ENCODE results near the gene RNF182. TPM values are rescaled to one million over a fixed set of nuclear protein-coding genes. Genes with fewer than 3 reads are reported as not detected.
"Not testable (repeated sequence)": the region's sequence is repeated elsewhere in the genome, so short reads cannot be mapped to it uniquely, and the experiment has no call there.

The RNF182 gene
- total and polyA plus RNA-seq, 8 donors, result 2.5 to 6.9 (median 5.4) TPM

DNA sequence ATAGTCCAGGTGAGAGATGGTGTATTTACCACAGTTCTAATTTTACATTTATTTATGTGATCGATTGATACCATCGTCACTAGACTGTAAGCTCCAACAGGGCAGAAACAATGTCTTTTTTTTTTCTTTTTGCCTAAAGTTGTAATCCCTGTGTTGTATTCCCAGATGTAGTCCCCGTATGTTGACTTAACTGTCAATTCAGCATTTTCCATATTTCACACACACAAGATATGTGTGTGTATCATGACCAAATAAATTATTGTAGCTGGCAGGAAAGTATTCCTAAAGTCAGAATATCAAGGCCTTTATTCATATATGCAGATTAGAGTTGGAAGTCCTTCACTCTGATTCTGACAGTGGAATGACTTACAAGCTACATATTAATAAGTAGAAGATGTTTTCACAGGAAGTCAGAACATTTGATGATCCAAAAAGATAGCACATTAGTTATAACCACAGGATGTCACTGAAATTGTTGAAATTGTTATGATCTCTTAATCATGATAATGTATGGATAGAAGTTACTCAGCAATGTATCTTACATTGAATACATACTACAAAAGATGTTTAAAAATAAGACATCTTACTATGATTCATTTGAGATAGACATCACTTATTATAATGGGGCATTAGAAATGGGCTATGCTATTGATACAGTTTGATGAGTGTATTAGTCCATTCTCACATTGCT, 10.6 kb downstream of the RNF182 start:
- Histone ChIP-seq H3K27me3 (peaks cover 0 to 18% of the 10 kb centered on the region in 2 donors), H3K9me3 (no peaks in the 10 kb centered on the region), H3K4me1 (no peaks in the 10 kb centered on the region), H3K4me3 (no peak overlapping the region), H3K27ac (no peak overlapping the region), H3K36me3 (no peaks in the 10 kb centered on the region)
- ATAC-seq (no peak), DNase-seq (no peak)
- intact Hi-C loops (cut with DNase I), result no loop called here
- TF ChIP-seq, protein P1, sequence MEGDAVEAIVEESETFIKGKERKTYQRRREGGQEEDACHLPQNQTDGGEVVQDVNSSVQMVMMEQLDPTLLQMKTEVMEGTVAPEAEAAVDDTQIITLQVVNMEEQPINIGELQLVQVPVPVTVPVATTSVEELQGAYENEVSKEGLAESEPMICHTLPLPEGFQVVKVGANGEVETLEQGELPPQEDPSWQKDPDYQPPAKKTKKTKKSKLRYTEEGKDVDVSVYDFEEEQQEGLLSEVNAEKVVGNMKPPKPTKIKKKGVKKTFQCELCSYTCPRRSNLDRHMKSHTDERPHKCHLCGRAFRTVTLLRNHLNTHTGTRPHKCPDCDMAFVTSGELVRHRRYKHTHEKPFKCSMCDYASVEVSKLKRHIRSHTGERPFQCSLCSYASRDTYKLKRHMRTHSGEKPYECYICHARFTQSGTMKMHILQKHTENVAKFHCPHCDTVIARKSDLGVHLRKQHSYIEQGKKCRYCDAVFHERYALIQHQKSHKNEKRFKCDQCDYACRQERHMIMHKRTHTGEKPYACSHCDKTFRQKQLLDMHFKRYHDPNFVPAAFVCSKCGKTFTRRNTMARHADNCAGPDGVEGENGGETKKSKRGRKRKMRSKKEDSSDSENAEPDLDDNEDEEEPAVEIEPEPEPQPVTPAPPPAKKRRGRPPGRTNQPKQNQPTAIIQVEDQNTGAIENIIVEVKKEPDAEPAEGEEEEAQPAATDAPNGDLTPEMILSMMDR (IDR thresholded peaks at IDR 0.05), result no peak

- H3K36me3 ChIP-seq; intact Hi-C loops (cut with DNase I); H3K4me3 ChIP-seq; H3K9me3 ChIP-seq; H3K27ac ChIP-seq; DNase-seq; H3K4me1 ChIP-seq; ATAC-seq: not testable (repeated sequence)
- peaks cover 0 to 12% of the 10 kb centered on the region in 2 donors for H3K27me3 ChIP-seq
Measured at GRCh38 chr6:13935881-13936261, 11.1 kb downstream of the RNF182 start.

GRCh38 chr6:13941902-13942301, 17.1 kb downstream of the RNF182 start:
- intact Hi-C loops (cut with DNase I), result no loop called here
- TF ChIP-seq, protein P1 (IDR thresholded peaks at IDR 0.05), result no peak
- Histone ChIP-seq H3K27me3 (no peaks in the 10 kb centered on the region), H3K4me3 (no peak overlapping the region), H3K4me1 (no peaks in the 10 kb centered on the region), H3K27ac (no peak overlapping the region), H3K9me3 (peaks cover 0 to 10% of the 10 kb centered on the region in 2 donors), H3K36me3 (no peaks in the 10 kb centered on the region)
- no peak for DNase-seq
- ATAC-seq, result no peak

DNA sequence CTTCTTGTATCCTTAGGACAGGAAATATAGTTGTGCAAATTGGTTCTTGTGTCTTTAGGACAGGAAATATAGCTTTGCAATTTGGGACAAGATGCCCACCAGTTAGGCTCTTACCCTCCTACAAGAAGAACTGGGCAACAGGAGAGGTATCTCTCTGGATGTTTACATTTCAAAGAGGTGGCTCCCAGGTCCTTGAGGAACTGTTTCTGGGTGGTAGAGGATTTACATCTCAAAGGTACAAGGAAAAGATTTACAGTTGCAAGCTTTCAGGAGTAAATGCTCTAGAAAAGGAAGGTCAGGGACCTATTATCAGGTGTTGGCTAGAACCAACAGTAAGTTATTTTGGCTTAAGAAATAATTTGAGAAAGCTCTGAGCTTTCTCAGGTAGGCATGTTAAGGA, 19.2 kb downstream of the RNF182 start:
- Histone ChIP-seq H3K27me3 (no peaks in the 10 kb centered on the region), H3K27ac (no peak overlapping the region), H3K4me1 (no peaks in the 10 kb centered on the region), H3K36me3 (no peaks in the 10 kb centered on the region), H3K4me3 (no peak overlapping the region), H3K9me3 (peaks cover 0 to 10% of the 10 kb centered on the region in 2 donors)
- ATAC-seq (no peak), DNase-seq (no peak)
- intact Hi-C loops (cut with DNase I), result no loop called here
- TF ChIP-seq, protein P1 (IDR thresholded peaks at IDR 0.05), result no peak

GRCh38 chr6:13946506-13946905, 21.8 kb downstream of the RNF182 start:
- Histone ChIP-seq H3K4me3 (no peak overlapping the region), H3K36me3 (no peaks in the 10 kb centered on the region), H3K9me3 (peaks cover 0 to 10% of the 10 kb centered on the region in 2 donors), H3K27me3 (no peaks in the 10 kb centered on the region), H3K4me1 (no peaks in the 10 kb centered on the region), H3K27ac (no peak overlapping the region)
- no peak for DNase-seq
- intact Hi-C loops (cut with DNase I), result no loop called here
- ATAC-seq, result no peak
- TF ChIP-seq, protein P1 (IDR thresholded peaks at IDR 0.05), result no peak
